Pulmonary artery endothelial cell (primary cell): ENCODE results near the gene ING4. TPM values are rescaled to one million over a fixed set of nuclear protein-coding genes. Genes with fewer than 3 reads are reported as not detected.

ENCODE experiments used
- DNase-seq: peaks from one replicate; pipeline ENCODE4 v3.0.0-alpha.2; 2011; ENCODE audit warnings: low read depth, low spot score
- total RNA-seq: library from RNA; depleted of rRNA; stranded (reverse); fragments of >200 nt; gene quantifications from 2 replicates; pipeline ENCODE4 v1.2.3, GENCODE V29; 2014

The ING4 gene
- total RNA-seq, 1 donor from 2014 or later = 26.0 TPM

DNA sequence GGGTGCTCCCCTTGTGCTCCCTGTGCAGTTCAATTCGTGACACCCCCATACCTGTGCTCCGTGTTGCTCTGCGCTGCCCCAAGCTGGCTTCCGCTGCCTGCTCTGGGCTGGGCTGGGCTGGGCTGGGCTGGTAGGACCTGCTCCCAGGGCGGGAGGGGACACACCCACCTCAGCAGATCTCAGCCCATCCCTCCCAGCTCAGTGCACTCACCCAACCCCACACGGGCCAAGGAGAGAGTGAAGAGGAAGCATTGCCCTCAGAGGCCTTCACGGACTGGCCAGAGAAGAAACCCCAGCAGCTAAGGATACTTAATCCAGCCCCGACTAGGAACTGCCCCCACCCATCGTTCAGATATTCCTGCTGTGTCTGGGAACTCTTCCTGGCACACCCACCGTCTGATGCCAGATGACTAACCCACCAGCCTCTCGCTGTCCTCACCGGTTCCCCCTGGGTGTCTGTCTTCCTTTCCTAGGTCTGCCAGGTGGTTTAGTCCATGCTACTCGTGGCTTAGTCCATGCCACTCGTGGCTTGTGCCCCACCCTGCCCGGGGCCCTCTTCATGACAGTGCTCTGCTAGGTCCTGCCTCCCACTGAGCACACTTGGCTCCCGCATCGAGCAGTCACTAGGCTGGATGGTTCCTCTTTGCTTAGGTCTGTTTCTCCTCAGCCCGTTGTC is 26.9 kb downstream of the ING4 start, which contains the start of gene LPAR5:
LPAR5 (minus strand) TSS at position 104 of the 676 bp plus-strand sequence. CDS start 14,711 bp downstream, outside the sequence.
- no peak for DNase-seq

GRCh38 chr12:6635375-6635855 is 27.5 kb downstream of the ING4 start:
- no peak for DNase-seq

GRCh38 chr12:6632026-6632983 is 30.6 kb downstream of the ING4 start:
- no peak for DNase-seq

DNA sequence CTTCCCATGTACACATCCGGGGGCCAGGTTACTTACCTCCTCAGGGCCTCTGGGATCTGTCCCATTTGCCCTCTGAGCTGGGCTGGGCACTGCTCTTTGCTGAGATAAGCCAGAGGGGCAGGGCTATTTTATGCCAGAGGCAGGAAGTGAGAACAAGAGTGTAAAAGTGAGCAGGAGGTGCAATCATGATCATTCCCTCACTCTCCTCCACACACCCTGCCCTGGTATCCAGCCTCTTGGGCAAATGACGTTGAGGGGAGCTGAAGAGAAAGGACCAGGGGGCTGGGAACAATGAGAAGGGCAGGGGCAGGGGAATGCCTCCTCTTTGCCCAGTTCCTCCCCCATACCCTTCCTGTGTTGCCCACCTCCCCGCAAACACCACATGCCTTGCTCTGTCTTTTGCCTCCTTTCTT is 31.4 kb downstream of the ING4 start:
- no peak for DNase-seq

DNA sequence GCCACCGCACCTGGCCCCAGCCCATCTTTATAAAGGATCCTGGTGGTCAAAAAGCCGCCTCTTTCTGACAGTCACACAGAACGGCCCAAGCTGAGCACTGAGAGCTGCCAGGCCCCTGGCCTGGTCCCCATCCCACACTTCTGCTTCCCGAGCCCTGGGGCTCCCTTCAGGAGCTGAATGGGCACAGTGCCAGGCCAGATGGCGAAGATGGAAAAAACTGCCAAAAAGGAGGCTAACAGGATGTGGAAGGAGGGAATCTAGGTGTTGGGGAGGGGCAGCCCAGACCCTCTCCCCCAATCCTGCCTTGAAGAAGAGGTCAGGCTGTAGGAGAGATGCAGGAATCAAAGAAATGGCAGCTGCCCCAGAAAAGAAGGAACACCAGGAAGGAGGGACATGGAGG is 32.2 kb downstream of the ING4 start:
- no peak for DNase-seq

- DNase-seq = no peak
These were observed 35.3 kb downstream of the ING4 start for GRCh38 chr12:6627616-6628015.

DNA sequence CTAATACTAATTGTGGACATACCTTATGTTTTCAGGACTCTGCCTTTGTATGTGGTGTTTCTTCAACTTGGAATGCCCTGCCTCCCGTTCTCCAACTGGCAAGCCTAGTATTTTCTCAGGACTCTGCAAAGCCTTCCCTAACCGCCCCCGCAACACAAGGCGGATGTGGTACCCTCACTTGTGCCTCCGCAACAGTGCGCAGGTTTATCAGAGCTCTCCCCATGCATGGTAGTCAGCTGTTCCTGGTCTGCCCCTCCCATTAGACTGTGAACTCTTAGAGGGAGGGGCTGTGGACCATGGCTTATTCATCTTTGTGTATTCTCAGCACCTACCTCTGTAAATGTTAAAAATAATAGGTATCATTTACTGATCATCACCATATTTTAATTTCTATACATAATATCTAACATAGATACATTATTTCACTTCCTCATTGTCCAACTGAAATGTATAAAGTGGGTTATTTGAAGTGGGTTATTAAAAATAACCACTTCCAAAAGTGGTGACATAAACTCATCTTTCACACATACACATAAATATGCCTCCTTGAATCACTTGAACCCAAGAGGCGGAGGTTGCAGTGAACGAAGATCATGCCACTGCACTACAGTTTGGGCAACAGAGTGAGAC is 36.1 kb downstream of the ING4 start:
- no peak for DNase-seq

- DNase-seq = no peak
These were observed 42.0 kb downstream of the ING4 start for GRCh38 chr12:6620885-6621274.

DNA sequence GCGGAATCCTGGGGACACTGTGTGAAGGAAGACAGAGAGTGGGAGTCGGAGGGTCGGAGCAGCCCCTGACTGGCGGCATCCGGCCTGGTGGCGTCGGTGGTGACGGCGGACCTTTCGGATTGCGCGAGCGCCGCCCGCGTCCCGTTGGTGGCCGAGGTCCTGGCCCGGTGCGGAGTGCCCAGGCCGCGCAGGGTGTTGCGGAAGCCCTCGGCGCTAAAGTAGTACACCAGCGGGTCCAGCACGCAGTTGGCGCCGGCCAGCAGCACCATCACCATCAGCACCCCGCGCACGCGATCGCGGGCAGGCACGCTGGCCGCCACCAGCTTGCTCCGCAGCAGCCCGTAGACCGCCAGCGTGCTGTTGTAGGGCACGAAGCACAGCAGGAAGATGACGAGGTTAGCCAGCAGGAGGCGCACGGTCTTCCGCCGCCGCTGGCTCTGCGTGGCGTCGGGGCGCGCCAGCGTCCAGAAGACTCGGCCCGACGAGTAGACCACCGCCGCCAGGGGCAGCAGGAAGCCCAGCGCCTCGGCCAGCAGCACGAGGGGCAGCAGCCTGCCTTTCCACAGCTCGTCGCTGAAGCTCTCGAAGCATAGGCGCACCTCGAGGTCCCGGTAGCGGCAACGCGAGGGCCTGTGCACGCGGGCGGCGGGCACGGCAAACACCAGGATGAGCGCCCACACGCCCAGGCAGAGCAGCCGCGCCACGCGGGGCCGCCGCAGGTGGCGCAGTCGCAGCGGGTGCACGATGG is 42.6 kb downstream of the ING4 start:
- DNase-seq = no peak

- DNase-seq = no peak
These were observed 44.3 kb downstream of the ING4 start for GRCh38 chr12:6618483-6619225.

GRCh38 chr12:6615802-6616201 is 47.1 kb downstream of the ING4 start:
- no peak for DNase-seq

- DNase-seq = no peak
These were observed 48.3 kb downstream of the ING4 start for GRCh38 chr12:6614513-6615172.

DNA sequence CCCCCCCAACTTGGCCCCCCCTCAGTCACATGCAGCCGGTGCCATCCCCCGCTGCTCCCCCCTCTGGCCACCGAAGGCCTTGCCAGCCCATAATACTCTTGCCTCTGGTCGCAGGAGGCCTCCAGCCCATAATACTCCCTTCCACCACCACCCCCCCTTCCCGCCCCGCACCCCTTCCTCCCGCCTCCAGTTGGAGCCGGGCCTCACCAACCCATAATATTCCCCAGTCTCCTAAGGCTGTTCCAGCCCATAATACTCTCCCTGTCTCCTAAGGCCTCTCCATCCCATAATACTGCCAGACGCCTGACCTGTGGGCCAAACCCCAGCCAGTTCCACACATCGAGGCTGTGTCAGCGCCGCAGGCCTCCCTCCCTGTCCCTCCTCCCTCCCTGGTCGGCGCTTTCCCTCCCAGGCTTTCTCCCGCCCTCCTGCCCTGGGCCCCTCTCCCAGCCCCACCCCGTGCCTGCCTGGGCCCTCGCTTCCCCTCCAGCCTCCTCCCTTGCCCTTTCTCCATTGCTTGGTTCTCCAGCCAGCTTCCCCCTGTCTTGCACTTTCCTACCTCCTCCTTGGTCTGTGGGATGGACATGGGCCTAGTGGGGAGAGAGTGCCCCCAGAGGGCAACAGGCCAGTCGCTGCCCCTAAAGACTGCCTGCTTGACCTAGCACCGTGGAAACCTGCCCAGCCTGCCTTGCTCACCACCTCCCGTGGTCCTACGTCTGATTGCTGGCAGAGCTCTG is 49.0 kb downstream of the ING4 start:
- DNase-seq = peak; percentile 74

DNA sequence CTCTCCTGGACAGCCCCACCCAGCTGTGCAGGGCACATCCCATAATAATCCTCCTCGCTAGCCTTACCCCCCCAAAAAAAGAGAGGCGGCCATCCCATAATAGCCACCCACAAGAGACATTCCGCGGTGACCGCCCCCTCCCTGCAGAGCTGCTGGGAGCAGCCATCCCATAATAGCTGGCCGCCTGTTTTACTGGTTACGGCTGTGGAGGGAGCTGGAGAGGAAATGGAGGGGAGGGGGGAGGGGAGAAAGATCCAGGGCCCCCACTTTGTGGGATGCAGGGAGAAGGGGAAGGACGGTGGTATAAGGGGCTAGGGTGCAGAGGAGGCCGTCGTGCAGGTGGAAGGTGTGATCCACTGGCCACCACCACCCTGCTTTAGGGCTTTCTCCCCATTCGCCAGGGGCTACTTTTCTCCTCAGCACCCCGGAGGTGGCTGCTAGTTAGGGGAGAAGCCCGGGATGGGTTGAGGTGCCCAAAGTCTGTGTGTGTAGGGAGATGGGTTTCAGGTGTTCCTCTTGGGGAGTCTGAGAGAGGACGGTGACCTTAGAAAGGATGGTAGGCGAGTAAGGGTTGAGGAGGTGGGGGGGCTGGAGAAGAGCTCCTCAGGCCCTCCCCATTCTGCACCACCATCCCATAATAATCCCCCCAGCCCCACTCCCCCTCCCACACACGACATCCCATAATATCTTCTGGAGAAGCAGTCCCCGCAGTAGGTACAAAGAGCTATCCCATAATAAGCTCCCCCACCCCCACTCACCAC is 49.7 kb downstream of the ING4 start:
- no peak for DNase-seq

DNA sequence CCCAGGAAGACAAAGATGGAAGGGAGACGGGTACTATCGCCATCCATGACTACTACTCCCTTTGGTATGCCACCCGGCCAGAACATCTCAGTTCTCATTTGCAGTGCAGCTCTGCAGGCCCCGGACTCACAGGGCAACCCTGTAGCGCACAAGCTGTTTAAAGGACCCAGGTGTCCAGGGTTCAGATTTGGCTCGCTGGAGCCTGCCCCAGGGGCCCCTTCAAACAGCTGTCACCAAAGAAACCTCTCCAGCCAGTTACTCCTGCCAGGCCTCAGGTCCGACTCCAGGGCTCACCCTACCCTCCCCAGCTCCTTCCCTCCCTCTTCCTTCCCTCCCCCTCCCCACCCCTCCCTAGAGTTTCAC is 50.3 kb downstream of the ING4 start:
- no peak for DNase-seq

- no peak for DNase-seq
These were observed 50.7 kb downstream of the ING4 start for GRCh38 chr12:6612247-6612646.

GRCh38 chr12:6608592-6609281 is 54.2 kb downstream of the ING4 start:
- DNase-seq = no peak
